MCF 10A (cell line): ENCODE results near the gene DLX4. TPM values are rescaled to one million over a fixed set of nuclear protein-coding genes. Genes with fewer than 3 reads are reported as not detected.

ENCODE experiments used
- BruUV-seq: library from RNA; stranded (reverse); fragments of 400-500 nt; replicated peaks from 2 replicates; lab custom pipeline; 2021; lab: Mats Ljungman, UMichigan
- CTCF ChIA-PET: fragments of 300-600 bp; sonication (Branson Sonifier 250); formaldehyde crosslinking; extraction: SDS; loops from one replicate; lab custom pipeline; 2021; ENCODE audit warnings: antibody characterized with exemption, inconsistent platforms; lab: Yijun Ruan, JAX
- POLR2A ChIA-PET: fragments of 300-600, 350-650 bp; sonication (Branson Sonifier 250); formaldehyde crosslinking; extraction: SDS; loops from one replicate; lab custom pipeline; 2020; ENCODE audit warnings: antibody characterized with exemption, inconsistent platforms; lab: Yijun Ruan, JAX
- DNase-seq: peaks from one replicate; pipeline ENCODE4 v3.0.0-alpha.2; 2018; ENCODE audit not compliant: unreplicated experiment
- H3K27ac Mint-ChIP-seq: one replicate; pipeline ENCODE4 v1.8.0; 2022; ENCODE audit warnings: mild to moderate bottlenecking, low read depth, mixed read lengths; ENCODE audit not compliant: unreplicated experiment
- H3K27me3 Mint-ChIP-seq: one replicate; pipeline ENCODE4 v1.8.0; 2022; ENCODE audit warnings: mixed read lengths; ENCODE audit not compliant: insufficient read depth, unreplicated experiment
- H3K36me3 Mint-ChIP-seq: one replicate; pipeline ENCODE4 v1.8.0; 2022; ENCODE audit warnings: mild to moderate bottlenecking, moderate library complexity, mixed read lengths; ENCODE audit not compliant: insufficient read depth, unreplicated experiment
- H3K4me1 Mint-ChIP-seq: one replicate; pipeline ENCODE4 v1.8.0; 2022; ENCODE audit warnings: mixed read lengths; ENCODE audit not compliant: insufficient read depth, unreplicated experiment
- H3K4me3 Mint-ChIP-seq: one replicate; pipeline ENCODE4 v1.8.0; 2022; ENCODE audit warnings: mild to moderate bottlenecking, moderate library complexity, mixed read lengths; ENCODE audit not compliant: unreplicated experiment
- H3K9me3 Mint-ChIP-seq: one replicate; pipeline ENCODE4 v1.8.0; 2022; ENCODE audit warnings: mixed read lengths; ENCODE audit not compliant: unreplicated experiment
- intact Hi-C: fragments of 100-400 bp; cut with micrococcal nuclease; formaldehyde crosslinking; loops from 2 replicates; pipeline ENCODE4 v1.14.1; 2022
- total RNA-seq: library from RNA; stranded (reverse); gene quantifications from 2 replicates; pipeline ENCODE4 v1.2.3, GENCODE V29; 2022
- TF ChIP-seq, protein P1 (sequence below): fragments of 200-600 bp; IDR thresholded peaks from one replicate; pipeline ENCODE4 v1.8.0; 2022; ENCODE audit warnings: antibody characterized with exemption, mild to moderate bottlenecking; ENCODE audit not compliant: unreplicated experiment

The DLX4 gene
- total RNA-seq, 1 experiment from 2014 or later = 0.56 TPM

DNA sequence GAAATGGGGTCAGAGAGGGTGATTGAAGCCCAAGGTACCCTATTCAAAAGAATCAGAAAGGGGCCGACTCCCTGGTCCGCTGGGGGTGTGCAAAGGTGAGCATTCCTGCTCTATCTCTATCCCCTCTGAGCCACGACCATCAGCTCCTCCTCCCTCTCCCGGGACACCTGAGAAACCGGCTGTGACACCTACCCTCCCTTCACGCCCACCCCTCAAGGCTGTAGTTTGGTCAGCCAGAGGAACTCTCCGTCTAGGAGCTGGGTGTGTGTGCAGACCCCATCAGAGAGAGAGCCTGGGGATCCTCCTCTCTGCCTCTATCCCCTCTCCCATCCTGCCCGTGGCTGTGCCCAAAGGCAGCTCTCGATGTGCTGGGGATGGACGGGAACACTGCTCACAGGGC is 27.6 kb upstream of the DLX4 start:
- no peak overlapping the region for H3K4me3 Mint-ChIP-seq
- DNase-seq = no peak
- intact Hi-C loops = no loop called here
- TF ChIP-seq, protein P1, sequence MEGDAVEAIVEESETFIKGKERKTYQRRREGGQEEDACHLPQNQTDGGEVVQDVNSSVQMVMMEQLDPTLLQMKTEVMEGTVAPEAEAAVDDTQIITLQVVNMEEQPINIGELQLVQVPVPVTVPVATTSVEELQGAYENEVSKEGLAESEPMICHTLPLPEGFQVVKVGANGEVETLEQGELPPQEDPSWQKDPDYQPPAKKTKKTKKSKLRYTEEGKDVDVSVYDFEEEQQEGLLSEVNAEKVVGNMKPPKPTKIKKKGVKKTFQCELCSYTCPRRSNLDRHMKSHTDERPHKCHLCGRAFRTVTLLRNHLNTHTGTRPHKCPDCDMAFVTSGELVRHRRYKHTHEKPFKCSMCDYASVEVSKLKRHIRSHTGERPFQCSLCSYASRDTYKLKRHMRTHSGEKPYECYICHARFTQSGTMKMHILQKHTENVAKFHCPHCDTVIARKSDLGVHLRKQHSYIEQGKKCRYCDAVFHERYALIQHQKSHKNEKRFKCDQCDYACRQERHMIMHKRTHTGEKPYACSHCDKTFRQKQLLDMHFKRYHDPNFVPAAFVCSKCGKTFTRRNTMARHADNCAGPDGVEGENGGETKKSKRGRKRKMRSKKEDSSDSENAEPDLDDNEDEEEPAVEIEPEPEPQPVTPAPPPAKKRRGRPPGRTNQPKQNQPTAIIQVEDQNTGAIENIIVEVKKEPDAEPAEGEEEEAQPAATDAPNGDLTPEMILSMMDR = no peak
- ChIA-PET POLR2A (no interaction called here), CTCF (interaction anchor here (0.6 to 4.7 kb wide), 6 partner anchors 11 to 355 kb away, joined by 3 to 28 read pairs (median 3); no protein-coding TSS in a partner anchor)
- H3K36me3 Mint-ChIP-seq = no peaks in the 10 kb centered on the region
- no TSS peak for BruUV-seq
- H3K4me1 Mint-ChIP-seq = no peaks in the 10 kb centered on the region
- H3K27me3 Mint-ChIP-seq = peaks cover 87% of the 10 kb centered on the region
- no peak overlapping the region for H3K27ac Mint-ChIP-seq
- H3K9me3 Mint-ChIP-seq = no peaks in the 10 kb centered on the region

DNA sequence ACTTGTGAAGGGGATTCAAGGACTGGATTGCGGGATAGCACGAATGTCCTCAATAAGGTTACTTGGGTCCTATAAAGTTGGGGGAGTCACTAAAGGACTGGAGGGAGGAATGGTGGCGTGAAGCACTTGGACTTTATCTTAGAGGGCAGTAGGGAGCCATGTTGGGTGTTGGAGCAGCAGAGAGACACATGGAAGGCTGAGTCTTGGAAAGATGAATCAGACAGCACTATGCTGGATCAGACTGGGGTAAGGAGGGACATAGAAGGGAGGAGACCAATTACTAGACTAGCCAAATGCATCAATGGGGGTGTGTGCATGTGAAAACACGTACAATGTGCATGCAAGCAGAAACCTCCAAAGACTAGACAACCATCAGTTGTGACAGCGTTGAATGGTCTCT is 26.0 kb upstream of the DLX4 start:
- Mint-ChIP-seq H3K4me3 (no peak overlapping the region), H3K27ac (no peak overlapping the region), H3K4me1 (no peaks in the 10 kb centered on the region), H3K9me3 (no peaks in the 10 kb centered on the region), H3K36me3 (no peaks in the 10 kb centered on the region), H3K27me3 (peaks cover 81% of the 10 kb centered on the region)
- no peak for DNase-seq
- no TSS peak for BruUV-seq
- intact Hi-C loops = no loop called here
- CTCF ChIA-PET = interaction anchor here (0.7 to 3.2 kb wide), 2 partner anchors 9 to 183 kb away, joined by 3 to 28 read pairs; no protein-coding TSS in a partner anchor
- POLR2A ChIA-PET = interaction anchor here (0.9 kb wide), 1 partner anchor 10 kb away, joined by 3 read pairs; no protein-coding TSS in a partner anchor
- TF ChIP-seq, protein P1 = no peak

DNA sequence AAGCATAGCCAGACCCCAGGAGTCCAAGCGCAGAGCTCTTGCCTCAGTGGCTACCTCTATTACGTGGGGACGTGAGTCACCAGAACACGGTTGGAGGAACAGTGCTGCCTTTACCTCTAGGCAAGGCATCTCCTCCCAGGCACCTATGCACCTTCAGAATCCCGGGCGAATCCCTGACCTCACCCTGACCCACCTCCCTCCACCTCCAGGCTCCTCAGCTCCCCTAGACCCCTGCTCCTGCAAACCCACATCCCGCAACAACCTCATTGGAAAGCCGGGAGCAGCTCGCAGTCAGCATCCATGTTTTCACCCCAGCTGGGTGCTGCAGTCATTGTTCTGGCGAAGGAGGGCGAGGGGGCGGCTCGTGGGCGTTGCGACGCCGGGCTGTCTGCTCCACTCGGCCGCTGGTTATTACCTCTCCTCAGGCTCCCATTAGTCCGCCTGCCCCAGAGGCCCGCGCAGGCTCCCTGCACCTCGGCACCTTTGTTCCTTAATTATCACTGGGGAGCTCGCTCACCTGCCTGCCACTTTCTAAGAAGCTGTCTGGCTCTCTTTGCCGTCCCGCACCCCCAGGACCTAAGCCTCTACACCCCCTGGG is 24.6 kb upstream of the DLX4 start:
- no peak overlapping the region for H3K4me3 Mint-ChIP-seq
- BruUV-seq = no TSS peak
- no peaks in the 10 kb centered on the region for H3K36me3 Mint-ChIP-seq
- no peak overlapping the region for H3K27ac Mint-ChIP-seq
- peaks cover 83% of the 10 kb centered on the region for H3K27me3 Mint-ChIP-seq
- no peaks in the 10 kb centered on the region for H3K9me3 Mint-ChIP-seq
- ChIA-PET CTCF (interaction anchor here (1.0 to 1.4 kb wide), 2 partner anchors 53 to 54 kb away, joined by 3 to 5 read pairs; no protein-coding TSS in a partner anchor), POLR2A (interaction anchor here (0.6 kb wide), 1 partner anchor 11 kb away, joined by 3 read pairs; no protein-coding TSS in a partner anchor)
- TF ChIP-seq, protein P1 = no peak
- DNase-seq = no peak
- H3K4me1 Mint-ChIP-seq = no peaks in the 10 kb centered on the region
- intact Hi-C loops = no loop called here

DNA sequence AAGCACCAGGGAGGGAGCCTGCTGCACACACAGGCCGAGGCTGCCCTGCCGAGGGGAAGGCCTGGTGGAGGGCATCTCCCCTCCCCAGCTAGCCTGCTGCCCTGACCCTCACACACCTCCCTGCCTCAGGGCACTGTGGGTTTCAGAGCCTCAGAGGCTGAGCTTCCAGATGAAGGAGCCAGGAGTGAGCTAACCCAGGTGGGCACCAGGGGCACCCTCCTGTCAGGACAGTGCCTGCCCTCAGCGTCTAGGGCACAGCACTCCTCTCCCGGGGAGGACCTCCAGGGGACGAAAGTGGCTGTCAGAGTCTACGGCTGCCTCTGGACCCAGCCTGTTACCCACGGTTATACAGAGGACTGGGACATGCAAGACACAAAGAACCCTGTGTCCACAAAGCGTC is 22.8 kb upstream of the DLX4 start:
- CTCF ChIA-PET = interaction anchor here (0.6 kb wide), 1 partner anchor 145 kb away, joined by 3 read pairs; no protein-coding TSS in a partner anchor
- POLR2A ChIA-PET = interaction anchor here (0.7 to 1.0 kb wide), 2 partner anchors 15 to 57 kb away, joined by 3 to 4 read pairs; no protein-coding TSS in a partner anchor
- H3K4me1 Mint-ChIP-seq = no peaks in the 10 kb centered on the region

More for the DNA sequence above, 22.8 kb upstream of the DLX4 start:
- Mint-ChIP-seq H3K4me3 (no peak overlapping the region), H3K36me3 (no peaks in the 10 kb centered on the region), H3K9me3 (no peaks in the 10 kb centered on the region), H3K27me3 (peaks cover 80% of the 10 kb centered on the region), H3K27ac (no peak overlapping the region)
- intact Hi-C loops = no loop called here
- TF ChIP-seq, protein P1 = no peak
- no peak for DNase-seq
- BruUV-seq = no TSS peak
